Fibroblast of lung (primary cell): ENCODE data around the gene C6orf132.

ENCODE experiments used
- CTCF ChIP-seq, 2 donors: IDR thresholded peaks in 1 of 2; conservative IDR thresholded peaks in 1 of 2; 1 replicate in 1 of 2; 2 replicates in 1 of 2; pipeline ENCODE4 v1.5.1; 2011 to 2012; ENCODE audit warnings: low read length in 2 of 2, control low read depth in 1 of 2, inconsistent platforms in 1 of 2, low read depth in 1 of 2, mild to moderate bottlenecking in 1 of 2
- EZH2 ChIP-seq: IDR thresholded peaks from 2 replicates; pipeline ENCODE4 v1.5.1; 2012; ENCODE audit warnings: low read length, control low read depth, mild to moderate bottlenecking; ENCODE audit errors: missing control alignments

GRCh38 chr6:42118162-42119001 lies 24.0 kb downstream of the C6orf132 start:
- TF ChIP-seq CTCF (conservative IDR thresholded peaks at IDR 0.05 in 1 of 2, IDR thresholded peaks at IDR 0.05 in 1 of 2; ENCODE audit: low read depth in 1 of 2, low read length in 2 of 2) (no peak), EZH2 (no peak)
